ENCODE results near the gene PDIA3. TPM values are rescaled to one million over a fixed set of nuclear protein-coding genes. Genes with fewer than 3 reads are reported as not detected.

Gene PDIA3
- total RNA-seq, 1 experiment from 2014 or later, result 630 TPM

GRCh38 chr15:43821505-43821904, 75.3 kb downstream of the PDIA3 start:
- no peak overlapping the region for H3K27ac Mint-ChIP-seq (ENCODE audit: low read depth, unreplicated experiment)
- TF ChIP-seq CTCF (IDR thresholded peaks at IDR 0.05; ENCODE audit: unreplicated experiment), result no peak
- no peak for DNase-seq (ENCODE audit: unreplicated experiment)
- BruUV-seq (replicated peaks), result no TSS peak
- H3K36me3 Mint-ChIP-seq (ENCODE audit: insufficient read depth, unreplicated experiment), result peaks cover 43% of the 10 kb centered on the region
- peaks cover 20% of the 10 kb centered on the region for H3K4me1 Mint-ChIP-seq (ENCODE audit: insufficient read depth, unreplicated experiment)
- H3K4me3 Mint-ChIP-seq (ENCODE audit: unreplicated experiment), result peak overlapping the region; percentile 6
- H3K9me3 Mint-ChIP-seq (ENCODE audit: unreplicated experiment), result no peaks in the 10 kb centered on the region
- POLR2A ChIA-PET, result interaction anchor here (1.2 to 8.7 kb wide), 3 partner anchors 10 to 28 kb away, joined by 3 to 99 read pairs (median 4); partner anchors contain the start of genes HYPK and SERINC4
- intact Hi-C loops (cut with micrococcal nuclease), result no loop called here
- CTCF ChIA-PET, result interaction anchor here (1.0 to 2.1 kb wide), 2 partner anchors 24 to 51 kb away, joined by 4 read pairs; no protein-coding TSS in a partner anchor
- H3K27me3 Mint-ChIP-seq (ENCODE audit: insufficient read depth, unreplicated experiment), result no peaks in the 10 kb centered on the region

Small RNA genes lying within 50 kb of the gene (microRNA-seq; reads per million reads assigned to microRNA genes)
- gene MIR1282, result not detected

Other genes starting within 250 kb of the PDIA3 start
- 0.09 and 0.17 TPM in 2 replicates for gene MAP1A, start 228.8 kb upstream of the PDIA3 start, total RNA-seq (2022)
- 56.8 and 64.0 TPM in 2 replicates for gene PPIP5K1, start 156.2 kb upstream of the PDIA3 start, total RNA-seq (2022)
- 10.8 and 19.0 TPM in 2 replicates for gene CKMT1B, start 152.4 kb upstream of the PDIA3 start, total RNA-seq (2022)
- gene STRC, start 127.6 kb upstream of the PDIA3 start, total RNA-seq (2022), result 0.98 and 1.0 TPM in 2 replicates
- 7.0 and 7.5 TPM in 2 replicates for gene CATSPER2, start 97.6 kb upstream of the PDIA3 start, total RNA-seq (2022)
- 11.4 and 27.5 TPM in 2 replicates for gene CKMT1A, start 52.6 kb upstream of the PDIA3 start, total RNA-seq (2022)
- gene ELL3, start 30.5 kb downstream of the PDIA3 start, total RNA-seq (2022), result 0.61 and 0.86 TPM in 2 replicates
- gene SERF2, start 45.9 kb downstream of the PDIA3 start, total RNA-seq (2022), result 697 and 717 TPM in 2 replicates
- gene SERINC4, start 53.8 kb downstream of the PDIA3 start, total RNA-seq (2022), result 0.20 TPM in 1 of 2 replicates, not detected in the other
- 31.1 and 34.5 TPM in 2 replicates for gene HYPK, start 54.2 kb downstream of the PDIA3 start, total RNA-seq (2022)
- 23.0 and 26.5 TPM in 2 replicates for gene MFAP1, start 78.3 kb downstream of the PDIA3 start, total RNA-seq (2022)
- 3.0 and 6.9 TPM in 2 replicates for gene WDR76, start 80.6 kb downstream of the PDIA3 start, total RNA-seq (2022)

Measured in MCF 10A (cell line).